Esophagus muscularis mucosa (tissue), 3 donors: ENCODE measurements around the gene TRABD2A.

Experiments used
- CTCF ChIP-seq, 3 experiments: fragments of 200-600 bp in 2 of 3; fragments of 450-650 bp in 1 of 3; sonication (generic) in 2 of 3; IDR thresholded peaks; one replicate each; pipeline ENCODE4 v1.5.1; 2017 to 2019; ENCODE audit warnings: antibody characterized with exemption in 3 of 3, mild to moderate bottlenecking in 2 of 3, moderate library complexity in 1 of 3
- EP300 ChIP-seq: sonication (generic); formaldehyde crosslinking; IDR thresholded peaks from one replicate; pipeline ENCODE4 v1.6.1; 2017; ENCODE audit warnings: antibody characterized with exemption

GRCh38 chr2:84914334-84914733 lies 33.5 kb upstream of the TRABD2A start:
- no peak for TF ChIP-seq EP300
- TF ChIP-seq CTCF (IDR thresholded peaks at IDR 0.05): no peak
